Cardiac muscle cell (in vitro differentiated cells and primary cell): Measurements from ENCODE around the gene ITM2C. TPM values are rescaled to one million over a fixed set of nuclear protein-coding genes. Genes with fewer than 3 reads are reported as not detected.

Experiments used
- DNase-seq, 2 donors: peaks; one replicate each; pipeline versions ENCODE4 v3.0.0 to v3.0.0-alpha.2; 2010 to 2017; ENCODE audit warnings: low read depth in 1 of 2, low spot score in 1 of 2
- H3K27ac ChIP-seq: fragments of 200-600 bp; sonication (generic); 2 replicates; pipeline ENCODE4 v1.5.1; 2016
- H3K27me3 ChIP-seq: fragments of 200-600 bp; sonication (generic); 2 replicates; pipeline ENCODE4 v1.6.0; 2016; ENCODE audit warnings: control low read depth
- H3K36me3 ChIP-seq: fragments of 200-600 bp; sonication (generic); 2 replicates; pipeline ENCODE4 v1.5.1; 2016; ENCODE audit warnings: control low read depth
- H3K4me1 ChIP-seq: fragments of 200-600 bp; sonication (generic); 2 replicates; pipeline ENCODE4 v1.8.1; 2017; ENCODE audit warnings: low read depth, mild to moderate bottlenecking, mixed run types
- H3K4me3 ChIP-seq: fragments of 200-600 bp; sonication (generic); 2 replicates; pipeline ENCODE4 v1.5.1; 2016; ENCODE audit warnings: mild to moderate bottlenecking
- H3K9me3 ChIP-seq: fragments of 200-600 bp; sonication (generic); 2 replicates; pipeline ENCODE4 v1.5.1; 2017; ENCODE audit warnings: low read depth, mild to moderate bottlenecking, control low read depth
- CTCF ChIP-seq: IDR thresholded peaks from 2 replicates; pipeline ENCODE4 v1.5.1; 2012; ENCODE audit warnings: low read depth, mild to moderate bottlenecking, low read length
- polyA plus RNA-seq: library from polyadenylated mRNA; unstranded; fragments of >200 nt; fragmentation: Nextera tagmentation; extraction: Ambion mirVana; gene quantifications from 2 replicates; pipeline ENCODE4 v1.2.1, GENCODE V29; 2016
- total RNA-seq: library from RNA; depleted of rRNA; stranded (reverse); fragments of >200 nt; gene quantifications from 2 replicates; pipeline ENCODE4 v1.2.3, GENCODE V29; 2016

The ITM2C gene
- total and polyA plus RNA-seq, 2 experiments from 2014 or later = 411 to 484 TPM

DNA sequence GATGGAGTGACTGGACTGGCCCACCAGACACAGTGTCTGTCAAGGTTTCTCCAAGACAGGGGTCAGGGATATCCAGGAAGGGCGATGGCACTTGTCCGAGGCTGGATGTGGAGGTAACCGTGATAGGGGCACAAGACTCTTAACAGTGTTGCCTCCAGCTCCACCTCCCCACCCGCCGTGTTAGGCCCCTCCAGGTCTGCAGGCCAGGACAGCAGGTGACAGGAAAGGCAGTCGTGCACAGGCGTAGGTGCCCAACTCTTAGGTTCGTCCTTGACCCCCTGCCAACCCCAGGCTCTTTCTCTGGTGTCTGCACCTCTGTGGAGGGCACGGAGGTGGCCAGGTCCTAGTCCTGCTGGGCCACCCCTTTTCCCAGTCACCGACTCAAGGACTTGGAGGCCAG, 10.1 kb downstream of the ITM2C start:
- no peak for DNase-seq
- TF ChIP-seq CTCF = no peak
- H3K27me3 ChIP-seq = no peaks in the 10 kb centered on the region

DNA sequence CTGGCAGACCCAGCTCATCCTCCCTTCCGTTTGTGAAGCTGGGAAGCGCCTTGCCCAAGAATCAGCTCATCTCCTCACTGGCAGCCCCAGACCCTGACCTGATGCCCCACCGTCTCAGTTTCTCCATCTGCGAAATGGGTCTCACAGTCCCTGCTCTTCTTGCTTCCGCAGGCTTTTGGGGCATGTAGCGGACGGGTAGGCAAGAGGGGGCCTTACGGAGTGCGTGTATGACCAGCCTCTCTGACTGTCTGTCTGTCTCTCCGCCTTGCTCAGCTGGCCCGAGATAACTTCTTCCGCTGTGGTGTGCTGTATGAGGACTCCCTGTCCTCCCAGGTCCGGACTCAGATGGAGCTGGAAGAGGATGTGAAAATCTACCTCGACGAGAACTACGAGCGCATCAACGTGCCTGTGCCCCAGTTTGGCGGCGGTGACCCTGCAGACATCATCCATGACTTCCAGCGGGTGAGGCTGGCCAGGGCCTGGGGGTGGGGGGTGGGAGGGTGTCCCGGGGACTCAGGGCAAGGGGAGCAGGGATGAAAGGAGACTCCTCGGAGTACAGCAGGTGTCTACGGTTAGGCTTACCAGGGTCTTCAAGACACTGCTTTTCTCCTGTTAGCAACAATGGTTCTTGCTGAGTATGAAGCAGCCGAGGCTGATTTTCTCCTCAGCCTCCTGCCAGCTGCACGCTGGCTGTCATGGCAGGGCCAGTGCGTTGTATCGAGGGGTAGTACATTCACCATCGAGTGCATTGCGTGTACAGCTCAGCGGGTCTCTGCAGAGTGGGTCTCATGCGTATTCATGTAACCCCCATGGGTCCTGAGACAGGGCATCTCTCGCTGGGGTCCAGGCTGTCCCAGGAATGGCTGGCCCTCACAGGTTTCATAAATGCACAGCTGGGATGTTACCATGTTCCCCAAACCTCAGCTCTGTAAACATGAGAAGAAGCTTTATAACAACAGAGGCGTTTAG, 10.9 kb downstream of the ITM2C start:
- H3K4me3 ChIP-seq = no peak overlapping the region
- H3K36me3 ChIP-seq = peaks cover 36% of the 10 kb centered on the region
- H3K9me3 ChIP-seq = no peaks in the 10 kb centered on the region
- peaks cover 21% of the 10 kb centered on the region for H3K4me1 ChIP-seq
- no peak for TF ChIP-seq CTCF
- no peaks in the 10 kb centered on the region for H3K27me3 ChIP-seq
- no peak for DNase-seq
- no peak overlapping the region for H3K27ac ChIP-seq

More for the DNA sequence above, 10.1 kb downstream of the ITM2C start:
- Histone ChIP-seq H3K4me3 (no peak overlapping the region), H3K9me3 (no peaks in the 10 kb centered on the region), H3K27ac (no peak overlapping the region), H3K36me3 (peaks cover 36% of the 10 kb centered on the region), H3K4me1 (peaks cover 28% of the 10 kb centered on the region)

DNA sequence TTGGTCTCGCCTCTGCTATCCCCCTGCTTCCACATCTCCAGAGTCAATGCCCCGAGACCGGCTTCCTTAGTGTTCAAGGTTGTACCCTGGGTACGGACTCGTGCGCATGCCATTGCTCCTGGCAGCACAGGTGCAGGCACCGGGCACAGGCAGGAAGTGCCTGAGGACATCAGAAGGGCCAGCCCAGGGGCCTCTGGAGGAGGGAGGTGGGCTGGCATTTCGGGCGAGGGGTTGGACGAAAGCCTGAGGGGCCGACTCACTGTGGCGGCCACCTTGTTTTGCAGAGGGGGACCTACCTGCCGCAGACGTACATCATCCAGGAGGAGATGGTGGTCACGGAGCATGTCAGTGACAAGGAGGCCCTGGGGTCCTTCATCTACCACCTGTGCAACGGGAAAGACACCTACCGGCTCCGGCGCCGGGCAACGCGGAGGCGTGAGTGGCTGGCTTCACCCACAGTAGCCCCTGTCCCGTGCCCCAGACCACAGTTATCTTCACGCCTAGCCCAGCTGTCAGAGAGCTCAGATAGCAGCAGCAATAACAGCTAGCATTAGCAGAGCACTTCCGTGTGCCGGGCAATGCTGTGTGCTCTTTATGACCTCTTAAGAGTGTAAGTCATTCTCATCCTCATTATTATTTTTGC, 12.5 kb downstream of the ITM2C start:
- H3K4me1 ChIP-seq = peaks cover 5% of the 10 kb centered on the region
- no peaks in the 10 kb centered on the region for H3K9me3 ChIP-seq
- no peak overlapping the region for H3K4me3 ChIP-seq
- no peak for TF ChIP-seq CTCF
- peaks cover 36% of the 10 kb centered on the region for H3K36me3 ChIP-seq
- H3K27ac ChIP-seq = no peak overlapping the region
- DNase-seq = no peak
- H3K27me3 ChIP-seq = no peaks in the 10 kb centered on the region

- peaks cover 36% of the 10 kb centered on the region for H3K36me3 ChIP-seq
- no peak for TF ChIP-seq CTCF
- no peaks in the 10 kb centered on the region for H3K4me1 ChIP-seq
- no peak overlapping the region for H3K27ac ChIP-seq
- H3K4me3 ChIP-seq = no peak overlapping the region
- no peak for DNase-seq
- no peaks in the 10 kb centered on the region for H3K9me3 ChIP-seq
- H3K27me3 ChIP-seq = no peaks in the 10 kb centered on the region
These were observed 13.2 kb downstream of the ITM2C start for GRCh38 chr2:230877759-230878598.

DNA sequence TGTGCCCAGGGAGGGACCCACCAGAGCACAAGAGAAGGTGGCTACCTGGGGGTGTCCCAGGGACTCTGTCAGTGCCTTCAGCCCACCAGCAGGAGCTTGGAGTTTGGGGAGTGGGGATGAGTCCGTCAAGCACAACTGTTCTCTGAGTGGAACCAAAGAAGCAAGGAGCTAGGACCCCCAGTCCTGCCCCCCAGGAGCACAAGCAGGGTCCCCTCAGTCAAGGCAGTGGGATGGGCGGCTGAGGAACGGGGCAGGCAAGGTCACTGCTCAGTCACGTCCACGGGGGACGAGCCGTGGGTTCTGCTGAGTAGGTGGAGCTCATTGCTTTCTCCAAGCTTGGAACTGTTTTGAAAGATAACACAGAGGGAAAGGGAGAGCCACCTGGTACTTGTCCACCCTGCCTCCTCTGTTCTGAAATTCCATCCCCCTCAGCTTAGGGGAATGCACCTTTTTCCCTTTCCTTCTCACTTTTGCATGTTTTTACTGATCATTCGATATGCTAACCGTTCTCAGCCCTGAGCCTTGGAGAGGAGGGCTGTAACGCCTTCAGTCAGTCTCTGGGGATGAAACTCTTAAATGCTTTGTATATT, 14.0 kb downstream of the ITM2C start:
- Histone ChIP-seq H3K36me3 (peaks cover 35% of the 10 kb centered on the region), H3K4me1 (no peaks in the 10 kb centered on the region), H3K27me3 (no peaks in the 10 kb centered on the region), H3K4me3 (no peak overlapping the region), H3K9me3 (no peaks in the 10 kb centered on the region), H3K27ac (peak overlapping the region; percentile 36)
- no peak for TF ChIP-seq CTCF
- DNase-seq = no peak
